H9 (cell line): ENCODE data around the gene DACH1. TPM values are rescaled to one million over a fixed set of nuclear protein-coding genes. Genes with fewer than 3 reads are reported as not detected.

ENCODE experiments used
- DNase-seq: peaks from one replicate; pipeline ENCODE4 v3.0.0-alpha.2; 2017
- H2AFZ ChIP-seq: one replicate; pipeline ENCODE4 v1.6.1; 2013; ENCODE audit warnings: mild to moderate bottlenecking, low read length, control low read depth, moderate library complexity
- H2AK5ac ChIP-seq: 2 replicates; pipeline ENCODE4 v1.6.1; 2013; ENCODE audit warnings: low read length, control low read depth, mixed read lengths; ENCODE audit not compliant: insufficient read length
- H2BK120ac ChIP-seq: one replicate; pipeline ENCODE4 v1.6.1; 2013; ENCODE audit warnings: low read depth, mild to moderate bottlenecking, low read length, control low read depth, inconsistent platforms; ENCODE audit not compliant: poor library complexity, severe bottlenecking
- H2BK12ac ChIP-seq: 2 replicates; pipeline ENCODE4 v1.6.1; 2013; ENCODE audit warnings: low read length, control low read depth, mixed read lengths, low read depth; ENCODE audit not compliant: insufficient read length
- H2BK15ac ChIP-seq: 2 replicates; pipeline ENCODE4 v1.6.1; 2013; ENCODE audit warnings: low read depth, low read length, control low read depth
- H2BK20ac ChIP-seq: one replicate; pipeline ENCODE4 v1.6.1; 2013; ENCODE audit warnings: low read depth, mild to moderate bottlenecking, low read length, control low read depth, inconsistent platforms; ENCODE audit not compliant: poor library complexity, severe bottlenecking
- H2BK5ac ChIP-seq: 2 replicates; pipeline ENCODE4 v1.6.1; 2013; ENCODE audit warnings: low read length, control low read depth, mixed read lengths; ENCODE audit not compliant: insufficient read length
- H3K14ac ChIP-seq: 2 replicates; pipeline ENCODE4 v1.6.1; 2013; ENCODE audit warnings: low read length, control low read depth; ENCODE audit not compliant: insufficient read depth
- H3K18ac ChIP-seq: 2 replicates; pipeline ENCODE4 v1.6.1; 2013; ENCODE audit warnings: low read depth, mild to moderate bottlenecking, mixed read lengths, low read length, control low read depth; ENCODE audit not compliant: insufficient read length
- H3K23ac ChIP-seq: 2 replicates; pipeline ENCODE4 v1.6.1; 2013; ENCODE audit warnings: low read length, control low read depth, mixed read lengths, low read depth; ENCODE audit not compliant: insufficient read length
- H3K23me2 ChIP-seq: 2 replicates; pipeline ENCODE4 v1.6.1; 2013; ENCODE audit warnings: low read depth, mild to moderate bottlenecking, mixed read lengths, low read length, control low read depth; ENCODE audit not compliant: insufficient read length, poor library complexity, severe bottlenecking
- H3K27ac ChIP-seq: 2 replicates; pipeline ENCODE4 v1.5.1; 2013; ENCODE audit warnings: low read length, control low read depth, mixed read lengths, low read depth; ENCODE audit not compliant: insufficient read length
- H3K27me3 ChIP-seq: 2 replicates; pipeline ENCODE4 v1.6.1; 2013; ENCODE audit warnings: low read length, control low read depth, inconsistent platforms; ENCODE audit not compliant: insufficient read depth
- H3K4ac ChIP-seq: 2 replicates; pipeline ENCODE4 v1.6.1; 2013; ENCODE audit warnings: low read depth, mild to moderate bottlenecking, control low read depth, inconsistent platforms, low read length, moderate library complexity
- H3K4me1 ChIP-seq: 2 replicates; pipeline ENCODE4 v1.6.1; 2013; ENCODE audit warnings: low read length, control low read depth, inconsistent platforms; ENCODE audit not compliant: insufficient read depth
- H3K4me2 ChIP-seq: 2 replicates; pipeline ENCODE4 v1.6.1; 2013; ENCODE audit warnings: low read length, control low read depth, mixed read lengths; ENCODE audit not compliant: insufficient read length, insufficient read depth
- H3K56ac ChIP-seq: 2 replicates; pipeline ENCODE4 v1.6.1; 2013; ENCODE audit warnings: low read depth, mild to moderate bottlenecking, mixed read lengths, low read length, control low read depth; ENCODE audit not compliant: insufficient read length
- H3K79me1 ChIP-seq: 2 replicates; pipeline ENCODE4 v1.6.1; 2013; ENCODE audit warnings: low read depth, mild to moderate bottlenecking, moderate library complexity, low read length, control low read depth, inconsistent platforms; ENCODE audit not compliant: insufficient read depth, poor library complexity, severe bottlenecking
- H3K79me2 ChIP-seq: 2 replicates; pipeline ENCODE4 v1.6.1; 2013; ENCODE audit warnings: low read length, control low read depth, inconsistent platforms; ENCODE audit not compliant: insufficient read depth
- H3K9ac ChIP-seq: 2 replicates; pipeline ENCODE4 v1.6.1; 2013; ENCODE audit warnings: low read length, control low read depth, mixed read lengths; ENCODE audit not compliant: insufficient read length; ENCODE audit errors: extremely low read depth
- H3K9me3 ChIP-seq: one replicate; pipeline ENCODE4 v1.6.1; 2013; ENCODE audit warnings: low read depth, low read length, inconsistent platforms; ENCODE audit not compliant: control insufficient read depth
- H3T11ph ChIP-seq: one replicate; pipeline ENCODE4 v1.6.1; 2013; ENCODE audit warnings: mild to moderate bottlenecking, low read length, control low read depth, inconsistent platforms
- H4K20me1 ChIP-seq: one replicate; pipeline ENCODE4 v1.6.1; 2013; ENCODE audit not compliant: control insufficient read depth, insufficient read length, insufficient read depth
- H4K5ac ChIP-seq: 2 replicates; pipeline ENCODE4 v1.6.1; 2013; ENCODE audit warnings: low read depth, mild to moderate bottlenecking, mixed read lengths, low read length, control low read depth; ENCODE audit not compliant: insufficient read length
- H4K8ac ChIP-seq: replicated peaks from 2 replicates; pipeline ENCODE4 v1.6.1; 2013; ENCODE audit warnings: low read length, control low read depth, mixed read lengths, low read depth; ENCODE audit not compliant: insufficient read length
- H4K91ac ChIP-seq: 2 replicates; pipeline ENCODE4 v1.6.1; 2013; ENCODE audit warnings: low read depth, mild to moderate bottlenecking, moderate library complexity, mixed read lengths, low read length, control low read depth; ENCODE audit not compliant: insufficient read length
- H3K27ac Mint-ChIP-seq, 3 experiments: 2 replicates in 2 of 3; 3 replicates in 1 of 3; pipeline ENCODE4 v1.8.0; 2020 to 2021; ENCODE audit warnings: mixed read lengths in 3 of 3, mild to moderate bottlenecking in 1 of 3, moderate library complexity in 1 of 3
- H3K27me3 Mint-ChIP-seq: 2 replicates; pipeline ENCODE4 v1.8.0; 2021; ENCODE audit warnings: low read depth, mild to moderate bottlenecking, moderate library complexity, mixed read lengths
- H3K36me3 Mint-ChIP-seq, 3 experiments: 2 replicates in 2 of 3; 3 replicates in 1 of 3; pipeline ENCODE4 v1.8.0; 2020 to 2021; ENCODE audit warnings: low read depth in 3 of 3, mixed read lengths in 3 of 3; ENCODE audit not compliant: insufficient read depth in 1 of 3
- H3K4me1 Mint-ChIP-seq, 2 experiments: 2 replicates each; pipeline ENCODE4 v1.8.0; 2020; ENCODE audit warnings: mixed read lengths in 2 of 2
- H3K4me3 Mint-ChIP-seq, 2 experiments: 2 replicates in 1 of 2; 3 replicates in 1 of 2; pipeline ENCODE4 v1.8.0; 2020 to 2021; ENCODE audit warnings: mild to moderate bottlenecking in 2 of 2, mixed read lengths in 2 of 2, moderate library complexity in 1 of 2
- H3K9me3 Mint-ChIP-seq, 2 experiments: 2 replicates in 1 of 2; 3 replicates in 1 of 2; pipeline ENCODE4 v1.8.0; 2020; ENCODE audit warnings: mild to moderate bottlenecking in 2 of 2, mixed read lengths in 2 of 2, moderate library complexity in 1 of 2
- CTCF ChIP-seq: fragments of 200-600 bp; sonication (generic); conservative IDR thresholded peaks from 3 replicates; pipeline ENCODE4 v1.8.0; 2021; ENCODE audit warnings: antibody characterized with exemption, mild to moderate bottlenecking
- WGBS: extraction: QIAGEN DNeasy Blood & Tissue Kit; methylation state at CpG from one replicate; pipeline ENCODE4 v1.1.7; 2013; ENCODE audit warnings: missing lambda C conversion rate, low lambda C conversion rate, mixed read lengths; ENCODE audit not compliant: insufficient read length; ENCODE audit errors: extremely low coverage; 5-methylcytosine and 5-hydroxymethylcytosine counted together
- total RNA-seq: library from RNA; stranded (reverse); gene quantifications from 2 replicates; pipeline ENCODE4 v1.2.1, GENCODE V29; 2021

Gene DACH1
- total RNA-seq, 1 experiment from 2014 or later, result not detected

GRCh38 chr13:71412231-71412630 is 454.8 kb downstream of the DACH1 start:
- Histone ChIP-seq H3K79me2 (no peaks in the 10 kb centered on the region), H3T11ph (no peak overlapping the region), H3K23ac (no peak overlapping the region), H2BK12ac (no peak overlapping the region), H3K4me1 (no peaks in the 10 kb centered on the region), H4K91ac (no peak overlapping the region), H4K20me1 (no peaks in the 10 kb centered on the region), H3K4ac (no peak overlapping the region), H2BK20ac (no peak overlapping the region), H3K23me2 (no peaks in the 10 kb centered on the region), H3K27me3 (no peaks in the 10 kb centered on the region), H4K8ac (no peak overlapping the region), H3K27ac (no peak overlapping the region), H2AFZ (no peak overlapping the region), H3K18ac (no peak overlapping the region), H3K4me2 (no peak overlapping the region), H3K79me1 (no peaks in the 10 kb centered on the region), H2BK5ac (no peak overlapping the region), H2BK15ac (no peak overlapping the region), H3K56ac (no peak overlapping the region), H3K9ac (no peak overlapping the region), H4K5ac (no peak overlapping the region), H2BK120ac (no peak overlapping the region), H2AK5ac (no peak overlapping the region), H3K9me3 (no peaks in the 10 kb centered on the region), H3K14ac (no peak overlapping the region)
- no peaks in the 10 kb centered on the region for H3K36me3 Mint-ChIP-seq
- WGBS, result no CpG with 5 or more reads among the region's 2 CpGs
- no peaks in the 10 kb centered on the region for H3K9me3 Mint-ChIP-seq
- no peak overlapping the region for H3K27ac Mint-ChIP-seq
- H3K27me3 Mint-ChIP-seq, result no peaks in the 10 kb centered on the region
- TF ChIP-seq CTCF, result no peak
- no peak overlapping the region for H3K4me3 Mint-ChIP-seq
- DNase-seq, result no peak
- no peaks in the 10 kb centered on the region for H3K4me1 Mint-ChIP-seq
